ENCODE measurements around the gene FOXP2. TPM values are rescaled to one million over a fixed set of nuclear protein-coding genes. Genes with fewer than 3 reads are reported as not detected.
"Not testable (repeated sequence)": the region's sequence is repeated elsewhere in the genome, so short reads cannot be mapped to it uniquely, and the experiment has no call there.

FOXP2 gene
- total RNA-seq, 3 donors from 2014 or later (not counting 1 experiment from before 2014, with no cell fraction given), result not detected

DNA sequence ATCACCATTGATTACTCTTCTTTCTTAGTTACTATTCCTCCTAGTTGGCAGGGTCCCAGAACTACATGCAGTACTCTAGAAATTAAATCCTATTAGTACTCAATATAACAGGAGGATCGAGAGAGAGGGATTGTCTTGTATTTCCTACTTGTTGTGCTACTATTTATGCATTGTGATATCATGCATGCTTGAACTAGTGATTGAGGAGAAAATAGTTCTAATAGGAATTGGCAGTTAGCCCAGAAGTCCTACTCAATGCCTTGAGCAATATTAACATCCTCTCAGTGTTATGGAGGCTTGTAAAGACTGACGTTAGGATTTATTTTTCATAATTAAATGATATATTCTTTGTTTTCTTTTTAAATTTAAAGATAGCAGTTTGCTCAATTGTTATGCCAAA, 67.4 kb downstream of the FOXP2 start:
- TF ChIP-seq, protein P1, sequence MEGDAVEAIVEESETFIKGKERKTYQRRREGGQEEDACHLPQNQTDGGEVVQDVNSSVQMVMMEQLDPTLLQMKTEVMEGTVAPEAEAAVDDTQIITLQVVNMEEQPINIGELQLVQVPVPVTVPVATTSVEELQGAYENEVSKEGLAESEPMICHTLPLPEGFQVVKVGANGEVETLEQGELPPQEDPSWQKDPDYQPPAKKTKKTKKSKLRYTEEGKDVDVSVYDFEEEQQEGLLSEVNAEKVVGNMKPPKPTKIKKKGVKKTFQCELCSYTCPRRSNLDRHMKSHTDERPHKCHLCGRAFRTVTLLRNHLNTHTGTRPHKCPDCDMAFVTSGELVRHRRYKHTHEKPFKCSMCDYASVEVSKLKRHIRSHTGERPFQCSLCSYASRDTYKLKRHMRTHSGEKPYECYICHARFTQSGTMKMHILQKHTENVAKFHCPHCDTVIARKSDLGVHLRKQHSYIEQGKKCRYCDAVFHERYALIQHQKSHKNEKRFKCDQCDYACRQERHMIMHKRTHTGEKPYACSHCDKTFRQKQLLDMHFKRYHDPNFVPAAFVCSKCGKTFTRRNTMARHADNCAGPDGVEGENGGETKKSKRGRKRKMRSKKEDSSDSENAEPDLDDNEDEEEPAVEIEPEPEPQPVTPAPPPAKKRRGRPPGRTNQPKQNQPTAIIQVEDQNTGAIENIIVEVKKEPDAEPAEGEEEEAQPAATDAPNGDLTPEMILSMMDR (IDR thresholded peaks at IDR 0.05), result no peak
- ATAC-seq, result no peak
- H3K36me3 Mint-ChIP-seq, result no peaks in the 10 kb centered on the region
- DNase-seq, result no peak
- WGBS (ENCODE audit: insufficient coverage), result no CpG with 5 or more reads among the region's 2 CpGs
- Histone ChIP-seq H3K4me1 (ENCODE audit: control insufficient read depth, insufficient read depth, low read length) (no peaks in the 10 kb centered on the region), H3K9me3 (ENCODE audit: control insufficient read depth, insufficient read depth, low read length) (no peaks in the 10 kb centered on the region), H3K27ac (ENCODE audit: low read length) (no peak overlapping the region), H3K36me3 (ENCODE audit: control insufficient read depth, insufficient read depth, low read length) (no peaks in the 10 kb centered on the region), H3K4me3 (ENCODE audit: low read length) (no peak overlapping the region), H3K27me3 (ENCODE audit: control insufficient read depth, insufficient read depth, low read length) (no peaks in the 10 kb centered on the region)
- no peak overlapping the region for H3K27ac Mint-ChIP-seq
- intact Hi-C loops (cut with micrococcal nuclease), result no loop called here
- no peak overlapping the region for H3K4me3 Mint-ChIP-seq
- H3K27me3 Mint-ChIP-seq (ENCODE audit: low read depth in 2 of 2), result no peaks in the 10 kb centered on the region
- H3K9me3 Mint-ChIP-seq, result peaks cover 5 to 8% of the 10 kb centered on the region in 2 donors
- no peaks in the 10 kb centered on the region for H3K4me1 Mint-ChIP-seq

DNA sequence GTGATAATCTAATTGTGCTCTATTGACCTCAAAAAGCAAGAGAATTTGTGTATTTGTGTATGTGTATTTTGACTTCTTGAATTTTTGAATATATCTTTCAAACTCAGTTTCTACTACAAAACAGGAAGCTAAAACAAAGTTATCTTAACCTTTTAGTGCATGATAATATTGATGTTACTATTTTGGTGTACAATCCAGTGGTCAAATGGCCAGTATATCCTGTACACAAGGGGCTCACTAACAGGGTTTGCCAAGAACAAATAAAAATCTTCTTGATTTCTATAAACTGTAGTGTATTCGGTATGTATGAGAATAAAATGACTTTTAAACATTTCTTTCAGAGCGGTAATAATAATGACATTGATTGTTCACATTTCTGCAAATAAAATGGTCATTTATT, 69.6 kb downstream of the FOXP2 start:
- H3K27me3 ChIP-seq (ENCODE audit: control insufficient read depth, insufficient read depth, low read length), result no peaks in the 10 kb centered on the region
- WGBS (ENCODE audit: insufficient coverage), result no CpG with 5 or more reads among the region's 2 CpGs
- intact Hi-C loops (cut with micrococcal nuclease), result no loop called here
- H3K4me3 ChIP-seq (ENCODE audit: low read length), result no peak overlapping the region
- H3K27ac ChIP-seq (ENCODE audit: low read length), result no peak overlapping the region
- H3K36me3 Mint-ChIP-seq, result peaks cover 6% of the 10 kb centered on the region
- peaks cover 9 to 10% of the 10 kb centered on the region in 2 donors for H3K9me3 Mint-ChIP-seq
- no peaks in the 10 kb centered on the region for H3K36me3 ChIP-seq (ENCODE audit: control insufficient read depth, insufficient read depth, low read length)
- H3K9me3 ChIP-seq (ENCODE audit: control insufficient read depth, insufficient read depth, low read length), result no peaks in the 10 kb centered on the region
- no peak for DNase-seq
- TF ChIP-seq, protein P1 (IDR thresholded peaks at IDR 0.05), result no peak
- no peaks in the 10 kb centered on the region for H3K27me3 Mint-ChIP-seq (ENCODE audit: low read depth in 2 of 2)
- no peak overlapping the region for H3K4me3 Mint-ChIP-seq
- H3K4me1 ChIP-seq (ENCODE audit: control insufficient read depth, insufficient read depth, low read length), result no peaks in the 10 kb centered on the region
- H3K4me1 Mint-ChIP-seq, result no peaks in the 10 kb centered on the region
- H3K27ac Mint-ChIP-seq, result no peak overlapping the region
- ATAC-seq, result no peak

DNA sequence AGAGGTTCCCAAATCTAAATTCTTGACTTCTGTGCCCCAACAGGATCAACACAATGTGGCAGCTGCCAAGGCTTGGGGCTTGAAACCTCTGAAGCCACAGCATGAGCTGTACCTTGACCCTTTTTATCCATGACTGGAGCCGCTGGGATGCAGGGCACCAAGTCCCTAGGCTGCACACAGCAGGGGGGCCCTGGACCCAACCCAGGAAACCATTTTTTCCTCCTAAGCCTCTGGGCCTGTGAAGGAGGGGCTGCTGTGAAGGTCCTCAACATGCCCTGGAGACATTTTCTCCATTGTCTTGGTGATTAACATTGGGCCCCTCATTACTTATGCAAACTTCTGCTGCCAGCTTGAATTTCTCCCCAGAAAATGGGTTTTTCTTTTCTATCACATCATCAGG, 72.6 kb downstream of the FOXP2 start:
- H3K27ac ChIP-seq (ENCODE audit: low read length), result no peak overlapping the region
- no peaks in the 10 kb centered on the region for H3K4me1 Mint-ChIP-seq
- no peak overlapping the region for H3K4me3 ChIP-seq (ENCODE audit: low read length)
- intact Hi-C loops (cut with micrococcal nuclease), result no loop called here
- H3K36me3 Mint-ChIP-seq, result peaks cover 6% of the 10 kb centered on the region
- no peaks in the 10 kb centered on the region for H3K36me3 ChIP-seq (ENCODE audit: control insufficient read depth, insufficient read depth, low read length)
- no peaks in the 10 kb centered on the region for H3K4me1 ChIP-seq (ENCODE audit: control insufficient read depth, insufficient read depth, low read length)
- TF ChIP-seq, protein P1 (IDR thresholded peaks at IDR 0.05), result no peak
- H3K27me3 Mint-ChIP-seq (ENCODE audit: low read depth in 2 of 2), result no peaks in the 10 kb centered on the region
- 75% methylated on average over 1 of the region's 1 CpG for WGBS (ENCODE audit: insufficient coverage)
- H3K27ac Mint-ChIP-seq, result no peak overlapping the region
- no peaks in the 10 kb centered on the region for H3K9me3 ChIP-seq (ENCODE audit: control insufficient read depth, insufficient read depth, low read length)
- ATAC-seq (no peak), DNase-seq (no peak)
- H3K9me3 Mint-ChIP-seq, result peaks cover 12 to 14% of the 10 kb centered on the region in 2 donors
- no peaks in the 10 kb centered on the region for H3K27me3 ChIP-seq (ENCODE audit: control insufficient read depth, insufficient read depth, low read length)
- H3K4me3 Mint-ChIP-seq, result no peak overlapping the region

DNA sequence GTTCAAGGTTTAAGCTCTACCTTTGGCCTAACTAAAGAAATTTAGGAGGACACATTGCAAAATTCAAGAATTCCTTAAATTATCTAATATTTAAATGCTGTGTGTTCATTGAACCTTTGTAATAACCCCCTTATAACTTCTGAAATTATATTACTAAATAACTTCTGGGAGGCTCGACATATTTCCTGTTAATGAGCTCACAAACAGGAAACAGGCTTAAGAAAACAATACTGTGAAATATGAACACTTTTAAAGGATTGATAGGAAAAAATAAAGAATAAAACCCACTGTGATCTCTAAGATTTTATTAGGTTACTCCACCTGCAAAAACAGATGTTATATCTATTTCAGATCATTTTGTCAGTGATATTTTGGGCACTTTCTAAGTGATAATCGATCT, 74.1 kb downstream of the FOXP2 start:
- DNase-seq (no peak), ATAC-seq (no peak)
- Mint-ChIP-seq H3K36me3 (peaks cover 6% of the 10 kb centered on the region), H3K9me3 (peaks cover 12 to 15% of the 10 kb centered on the region in 2 donors), H3K27me3 (ENCODE audit: low read depth in 2 of 2) (no peaks in the 10 kb centered on the region), H3K4me3 (no peak overlapping the region), H3K27ac (no peak overlapping the region), H3K4me1 (no peaks in the 10 kb centered on the region)
- intact Hi-C loops (cut with micrococcal nuclease), result no loop called here
- Histone ChIP-seq H3K4me3 (ENCODE audit: low read length) (no peak overlapping the region), H3K36me3 (ENCODE audit: control insufficient read depth, insufficient read depth, low read length) (no peaks in the 10 kb centered on the region), H3K9me3 (ENCODE audit: control insufficient read depth, insufficient read depth, low read length) (no peaks in the 10 kb centered on the region), H3K4me1 (ENCODE audit: control insufficient read depth, insufficient read depth, low read length) (no peaks in the 10 kb centered on the region), H3K27me3 (ENCODE audit: control insufficient read depth, insufficient read depth, low read length) (no peaks in the 10 kb centered on the region), H3K27ac (ENCODE audit: low read length) (no peak overlapping the region)
- no CpG with 5 or more reads among the region's 2 CpGs for WGBS (ENCODE audit: insufficient coverage)
- TF ChIP-seq, protein P1 (IDR thresholded peaks at IDR 0.05), result no peak

DNA sequence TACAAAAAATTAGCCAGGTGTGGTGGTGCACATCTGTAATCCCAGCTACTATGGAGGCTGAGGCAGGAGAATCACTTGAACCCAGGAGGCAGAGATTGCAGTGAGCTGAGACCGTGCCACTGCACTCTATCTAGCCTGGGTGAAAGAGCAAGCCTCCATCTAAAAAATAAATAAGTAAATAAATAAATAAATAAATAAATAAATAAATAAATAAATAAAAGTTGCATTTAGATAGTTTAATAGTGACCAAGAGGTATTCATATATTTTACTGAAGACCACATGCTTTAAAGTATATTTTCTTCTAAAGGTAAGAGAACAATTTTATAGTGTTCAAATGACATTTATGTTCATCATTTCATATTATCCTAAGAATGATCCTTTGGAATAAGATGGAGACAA, 82.9 kb downstream of the FOXP2 start:
- H3K27me3 ChIP-seq (ENCODE audit: control insufficient read depth, insufficient read depth, low read length); H3K9me3 ChIP-seq (ENCODE audit: control insufficient read depth, insufficient read depth, low read length); H3K36me3 Mint-ChIP-seq; H3K4me3 ChIP-seq (ENCODE audit: low read length); DNase-seq; H3K27ac ChIP-seq (ENCODE audit: low read length); H3K36me3 ChIP-seq (ENCODE audit: control insufficient read depth, insufficient read depth, low read length); H3K4me1 ChIP-seq (ENCODE audit: control insufficient read depth, insufficient read depth, low read length); H3K4me3 Mint-ChIP-seq; H3K4me1 Mint-ChIP-seq; H3K27me3 Mint-ChIP-seq (ENCODE audit: low read depth in 2 of 2); H3K27ac Mint-ChIP-seq; H3K9me3 Mint-ChIP-seq; intact Hi-C loops (cut with micrococcal nuclease); ATAC-seq: not testable (repeated sequence)
- no CpG with 5 or more reads among the region's 1 CpG for WGBS (ENCODE audit: insufficient coverage)
